HepG2 (cell line): Measurements from ENCODE around the gene C16orf90. TPM values are rescaled to one million over a fixed set of nuclear protein-coding genes. Genes with fewer than 3 reads are reported as not detected.

ENCODE experiments used
- ATAC-seq: fragments of 200-7000 bp; cut with Tn5 transposase; 3 replicates; pipeline ENCODE4 v1.9.1; 2020; ENCODE audit warnings: mild to moderate bottlenecking, moderate library complexity
- BruUV-seq: library from RNA; stranded (reverse); fragments of 400-500 nt; replicated peaks from 2 replicates; lab custom pipeline; 2021; lab: Mats Ljungman, UMichigan
- CTCF ChIA-PET: fragments of 300-600 bp; formaldehyde crosslinking; extraction: SDS; loops from one replicate; lab custom pipeline; 2021; ENCODE audit warnings: low total read pairs, inconsistent platforms, low intra/inter-chr PET ratio; lab: Yijun Ruan, JAX
- POLR2A ChIA-PET: fragments of 350-600 bp; sonication (Branson Sonifier 250); formaldehyde crosslinking; loops from one replicate; lab custom pipeline; 2020; ENCODE audit warnings: antibody characterized with exemption, inconsistent platforms; lab: Yijun Ruan, JAX
- DNase-seq: peaks from one replicate; pipeline ENCODE4 v3.0.0-alpha.2; 2015; ENCODE audit warnings: low spot score
- FAIRE-seq: peaks from 3 replicates; lab custom pipeline; 2011; peaks lifted over from hg19 to GRCh38; lab: Jason Lieb, UNC
- H2AFZ ChIP-seq: one replicate; pipeline ENCODE4 v1.6.1; 2011; ENCODE audit warnings: low read length, inconsistent platforms
- H3K27ac ChIP-seq: fragments of 300-600 bp; 3 replicates; pipeline ENCODE4 v1.8.0; 2011; ENCODE audit warnings: mixed run types, mild to moderate bottlenecking, mixed read lengths, low read length, inconsistent platforms; ENCODE audit not compliant: insufficient read depth; ENCODE audit errors: extremely low read length
- H3K27me3 ChIP-seq, 2 experiments: fragments of 200-600 bp in 1 of 2; 2 replicates in 1 of 2; 3 replicates in 1 of 2; pipeline versions ENCODE4 v1.6.0 to v1.8.0; 2011; ENCODE audit warnings: low read length in 2 of 2, mild to moderate bottlenecking in 2 of 2, moderate library complexity in 2 of 2, inconsistent platforms in 1 of 2; ENCODE audit not compliant: insufficient read depth in 2 of 2, control insufficient read depth in 1 of 2
- H3K36me3 ChIP-seq, 2 experiments: fragments of 200-600 bp in 1 of 2; replicated peaks in 1 of 2; 2 replicates in 1 of 2; 3 replicates in 1 of 2; pipeline versions ENCODE4 v1.5.1 to v1.8.0; 2011; ENCODE audit warnings: low read length in 2 of 2, inconsistent platforms in 1 of 2; ENCODE audit not compliant: insufficient read depth in 2 of 2, control insufficient read depth in 1 of 2
- H3K4me1 ChIP-seq: 2 replicates; pipeline ENCODE4 v1.5.1; 2012; ENCODE audit warnings: low read length, inconsistent platforms; ENCODE audit not compliant: insufficient read depth
- H3K4me2 ChIP-seq: 2 replicates; pipeline ENCODE4 v1.6.0; 2011; ENCODE audit warnings: low read depth, low read length, inconsistent platforms
- H3K4me3 ChIP-seq, 3 experiments: fragments of 200-600 bp in 1 of 3; sonication (generic), shearing (Covaris generic) in 1 of 3; replicated peaks in 1 of 3; 2 replicates each; pipeline ENCODE4 v1.5.1; 2011 to 2016; ENCODE audit warnings: low read length in 3 of 3, inconsistent platforms in 2 of 3, low read depth in 2 of 3, mild to moderate bottlenecking in 2 of 3, control low read depth in 1 of 3, mixed read lengths in 1 of 3; ENCODE audit not compliant: insufficient read depth in 1 of 3
- H3K79me2 ChIP-seq: one replicate; pipeline ENCODE4 v1.6.1; 2011; ENCODE audit warnings: low read length, inconsistent platforms; ENCODE audit not compliant: insufficient read depth
- H3K9ac ChIP-seq: 2 replicates; pipeline ENCODE4 v1.6.0; 2011; ENCODE audit warnings: mild to moderate bottlenecking, low read depth, low read length, inconsistent platforms; ENCODE audit not compliant: insufficient read depth
- H3K9me3 ChIP-seq: 2 replicates; pipeline ENCODE4 v1.5.1; 2012; ENCODE audit warnings: mild to moderate bottlenecking, low read length
- H4K20me1 ChIP-seq: 2 replicates; pipeline ENCODE4 v1.6.0; 2011; ENCODE audit warnings: inconsistent platforms, mild to moderate bottlenecking, low read length, moderate library complexity; ENCODE audit not compliant: insufficient read depth
- FOXA3 ChIP-seq: IDR thresholded peaks from 2 replicates; pipeline ENCODE4 v1.6.1; 2016; ENCODE audit warnings: missing genetic modification reagents, missing compliant biosample characterization
- FOXK2 ChIP-seq: fragments of 450-650 bp; IDR thresholded peaks from 2 replicates; pipeline ENCODE4 v1.6.1; 2016
- KDM5A ChIP-seq: fragments of 200-600 bp; sonication (generic); IDR thresholded peaks from 2 replicates; pipeline ENCODE4 v1.7.0; 2018; ENCODE audit warnings: antibody characterized with exemption, mild to moderate bottlenecking, low read length, borderline replicate concordance
- U2AF1 ChIP-seq: fragments of 200-400 bp; formaldehyde crosslinking; optimal IDR thresholded peaks from 2 replicates; pipeline ENCODE3; 2017; ENCODE audit warnings: mild to moderate bottlenecking, low read depth, low read length
- ZIK1 ChIP-seq: sonication (generic); formaldehyde crosslinking; IDR thresholded peaks from 2 replicates; pipeline ENCODE4 v1.5.0; 2020; ENCODE audit warnings: mild to moderate bottlenecking, low read depth, missing genetic modification reagents, borderline replicate concordance
- ZNF232 ChIP-seq: sonication (generic); formaldehyde crosslinking; IDR thresholded peaks from 2 replicates; pipeline ENCODE4 v1.4.0; 2020; ENCODE audit warnings: missing genetic modification reagents, borderline replicate concordance
- ZNF24 ChIP-seq: fragments of 450-650 bp; IDR thresholded peaks from 2 replicates; pipeline ENCODE4 v1.6.1; 2017; ENCODE audit warnings: antibody characterized with exemption, mild to moderate bottlenecking
- ZNF44 ChIP-seq: sonication (generic); formaldehyde crosslinking; IDR thresholded peaks from 2 replicates; pipeline ENCODE4 v1.5.1; 2020; ENCODE audit warnings: mild to moderate bottlenecking, missing genetic modification reagents
- ZNF530 ChIP-seq: sonication (generic); formaldehyde crosslinking; IDR thresholded peaks from 2 replicates; pipeline ENCODE4 v1.5.0; 2020; ENCODE audit warnings: low read depth, mild to moderate bottlenecking, missing genetic modification reagents
- ZNF619 ChIP-seq: sonication (generic); formaldehyde crosslinking; IDR thresholded peaks from 2 replicates; pipeline ENCODE4 v1.4.0; 2020; ENCODE audit warnings: mild to moderate bottlenecking, missing genetic modification reagents
- ZNF839 ChIP-seq: sonication (generic); formaldehyde crosslinking; IDR thresholded peaks from 2 replicates; pipeline ENCODE4 v1.4.0; 2020; ENCODE audit warnings: missing genetic modification reagents, mild to moderate bottlenecking, borderline replicate concordance
- WGBS: methylation state at CpG from one replicate; pipeline ENCODE4 v1.1.6; 2017; ENCODE audit warnings: low lambda C conversion rate; 5-methylcytosine and 5-hydroxymethylcytosine counted together
- in situ Hi-C: cut with HindIII; loops from 2 replicates; pipeline ENCODE4 v1.10.0; 2017; ENCODE audit warnings: low pct_unique_long_range_greater_than_20kb; ENCODE audit not compliant: extremely low pct_ligation_motif_present
- intact Hi-C: fragments of 100-400 bp; cut with micrococcal nuclease; formaldehyde crosslinking; loops from one replicate; pipeline ENCODE4 v1.10.0; 2022; ENCODE audit not compliant: unreplicated experiment
- polyA plus RNA-seq, 8 experiments: library from polyadenylated mRNA; depleted of rRNA in 3 of 8; stranded (reverse) in 7 of 8; unstranded in 1 of 8; fragments of >200 nt; fragmentation: Illumina TruSeq in 4 of 8; extraction: Trizol in 4 of 8; gene quantifications; 2 replicates each; pipeline versions ENCODE4 v1.2.1 to v1.2.3, GENCODE V29; 2011 to 2016; ENCODE audit warnings: low read depth in 4 of 8, missing spikeins in 1 of 8, mixed read lengths in 1 of 8; ENCODE audit not compliant: insufficient read depth in 1 of 8
- total RNA-seq, 5 experiments: library from RNA; depleted of rRNA; stranded (reverse); fragments of >200 nt; fragmentation: Illumina TruSeq; extraction: Trizol; gene quantifications; 2 replicates each; pipeline ENCODE4 v1.2.3, GENCODE V29; 2016; ENCODE audit warnings: low read depth in 1 of 5
- TF ChIP-seq, protein P1 (sequence below): sonication (generic); formaldehyde crosslinking; IDR thresholded peaks from 2 replicates; pipeline ENCODE4 v1.4.0; 2020; ENCODE audit warnings: mild to moderate bottlenecking, missing genetic modification reagents
- TF ChIP-seq, protein P2 (sequence below): sonication (generic); IDR thresholded peaks from 2 replicates; pipeline ENCODE4 v1.6.1; 2016; ENCODE audit warnings: low read depth, borderline replicate concordance
- TF ChIP-seq, protein P3 (sequence below): sonication (generic); formaldehyde crosslinking; IDR thresholded peaks from 2 replicates; pipeline ENCODE4 v1.4.0; 2020; ENCODE audit warnings: missing genetic modification reagents

Gene C16orf90
- total and polyA plus RNA-seq, 2 of the 13 experiments (the other 11 are each of a cell fraction or from before 2014, with no cell fraction given): not detected

GRCh38 chr16:3498988-3499387 lies 3.7 kb upstream of the C16orf90 start:
- ChIA-PET POLR2A (no interaction called here), CTCF (no interaction called here)
- Histone ChIP-seq H3K27ac (no peak overlapping the region), H3K4me3 (no peak overlapping the region), H3K36me3 (no peaks in the 10 kb centered on the region), H3K27me3 (peaks cover 1 to 3% of the 10 kb centered on the region in 2 experiments; a peak in 2 of 5 replicates), H3K4me1 (peaks cover 19% of the 10 kb centered on the region), H2AFZ (no peak overlapping the region), H4K20me1 (no peaks in the 10 kb centered on the region), H3K9ac (no peak overlapping the region), H3K9me3 (no peaks in the 10 kb centered on the region), H3K4me2 (no peak overlapping the region), H3K79me2 (peaks cover 8% of the 10 kb centered on the region)
- no peak for ATAC-seq
- no peak for DNase-seq
- WGBS: 80% methylated on average over 16 of the region's 16 CpGs
- no peak for FAIRE-seq
- intact Hi-C loops (loop anchor here (10.0 kb wide), 1 partner anchor 94 kb away; the partner anchor contains the start of genes ZNF174 and ZSCAN32), in situ Hi-C loops (no loop called here)
- TF ChIP-seq ZNF839 (CRISPR knock-in tag) (no peak), KDM5A (no peak), ZNF44 (CRISPR knock-in tag) (no peak), U2AF1 (no peak), FOXA3 (CRISPR knock-in tag) (no peak), ZNF530 (CRISPR knock-in tag) (no peak), ZNF232 (no peak), ZIK1 (CRISPR knock-in tag) (no peak)
- TF ChIP-seq, protein P1, sequence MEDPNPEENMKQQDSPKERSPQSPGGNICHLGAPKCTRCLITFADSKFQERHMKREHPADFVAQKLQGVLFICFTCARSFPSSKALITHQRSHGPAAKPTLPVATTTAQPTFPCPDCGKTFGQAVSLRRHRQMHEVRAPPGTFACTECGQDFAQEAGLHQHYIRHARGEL (CRISPR knock-in tag): no peak
- BruUV-seq: no TSS peak

GRCh38 chr16:3497771-3498170 lies 2.5 kb upstream of the C16orf90 start:
- intact Hi-C loops (loop anchor here (10.0 kb wide), 1 partner anchor 93 kb away; the partner anchor contains the start of genes ZNF174 and ZSCAN32), in situ Hi-C loops (no loop called here)
- no TSS peak for BruUV-seq
- FAIRE-seq (no peak), DNase-seq (no peak), ATAC-seq (no peak)
- 83% methylated on average over 4 of the region's 4 CpGs for WGBS
- Histone ChIP-seq H3K4me1 (peaks cover 30% of the 10 kb centered on the region), H3K9me3 (no peaks in the 10 kb centered on the region), H3K4me2 (no peak overlapping the region), H2AFZ (no peak overlapping the region), H3K79me2 (peaks cover 8% of the 10 kb centered on the region), H3K27ac (no peak overlapping the region), H3K9ac (no peak overlapping the region), H4K20me1 (no peaks in the 10 kb centered on the region), H3K36me3 (no peaks in the 10 kb centered on the region), H3K4me3 (no peak overlapping the region), H3K27me3 (peaks cover 3 to 4% of the 10 kb centered on the region in 2 experiments; a peak in 2 of 5 replicates)
- no peak for TF ChIP-seq ZNF619 (CRISPR knock-in tag)
- TF ChIP-seq, protein P2, sequence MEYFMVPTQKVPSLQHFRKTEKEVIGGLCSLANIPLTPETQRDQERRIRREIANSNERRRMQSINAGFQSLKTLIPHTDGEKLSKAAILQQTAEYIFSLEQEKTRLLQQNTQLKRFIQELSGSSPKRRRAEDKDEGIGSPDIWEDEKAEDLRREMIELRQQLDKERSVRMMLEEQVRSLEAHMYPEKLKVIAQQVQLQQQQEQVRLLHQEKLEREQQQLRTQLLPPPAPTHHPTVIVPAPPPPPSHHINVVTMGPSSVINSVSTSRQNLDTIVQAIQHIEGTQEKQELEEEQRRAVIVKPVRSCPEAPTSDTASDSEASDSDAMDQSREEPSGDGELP: no peak
- no peak for TF ChIP-seq ZNF24
- TF ChIP-seq, protein P1 (CRISPR knock-in tag): no peak
- TF ChIP-seq, protein P3, sequence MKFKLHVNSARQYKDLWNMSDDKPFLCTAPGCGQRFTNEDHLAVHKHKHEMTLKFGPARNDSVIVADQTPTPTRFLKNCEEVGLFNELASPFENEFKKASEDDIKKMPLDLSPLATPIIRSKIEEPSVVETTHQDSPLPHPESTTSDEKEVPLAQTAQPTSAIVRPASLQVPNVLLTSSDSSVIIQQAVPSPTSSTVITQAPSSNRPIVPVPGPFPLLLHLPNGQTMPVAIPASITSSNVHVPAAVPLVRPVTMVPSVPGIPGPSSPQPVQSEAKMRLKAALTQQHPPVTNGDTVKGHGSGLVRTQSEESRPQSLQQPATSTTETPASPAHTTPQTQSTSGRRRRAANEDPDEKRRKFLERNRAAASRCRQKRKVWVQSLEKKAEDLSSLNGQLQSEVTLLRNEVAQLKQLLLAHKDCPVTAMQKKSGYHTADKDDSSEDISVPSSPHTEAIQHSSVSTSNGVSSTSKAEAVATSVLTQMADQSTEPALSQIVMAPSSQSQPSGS (CRISPR knock-in tag): no peak
- no peak for TF ChIP-seq FOXK2
- ChIA-PET POLR2A (no interaction called here), CTCF (no interaction called here)
